ENCODE results near the gene OR51I1. TPM values are rescaled to one million over a fixed set of nuclear protein-coding genes. Genes with fewer than 3 reads are reported as not detected.

Gene OR51I1, protein sequence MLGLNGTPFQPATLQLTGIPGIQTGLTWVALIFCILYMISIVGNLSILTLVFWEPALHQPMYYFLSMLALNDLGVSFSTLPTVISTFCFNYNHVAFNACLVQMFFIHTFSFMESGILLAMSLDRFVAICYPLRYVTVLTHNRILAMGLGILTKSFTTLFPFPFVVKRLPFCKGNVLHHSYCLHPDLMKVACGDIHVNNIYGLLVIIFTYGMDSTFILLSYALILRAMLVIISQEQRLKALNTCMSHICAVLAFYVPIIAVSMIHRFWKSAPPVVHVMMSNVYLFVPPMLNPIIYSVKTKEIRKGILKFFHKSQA
- not detected in 5 replicates for total RNA-seq (2022; extraction: Qiagen RNA extraction; ENCODE audit: low read depth)

DNA sequence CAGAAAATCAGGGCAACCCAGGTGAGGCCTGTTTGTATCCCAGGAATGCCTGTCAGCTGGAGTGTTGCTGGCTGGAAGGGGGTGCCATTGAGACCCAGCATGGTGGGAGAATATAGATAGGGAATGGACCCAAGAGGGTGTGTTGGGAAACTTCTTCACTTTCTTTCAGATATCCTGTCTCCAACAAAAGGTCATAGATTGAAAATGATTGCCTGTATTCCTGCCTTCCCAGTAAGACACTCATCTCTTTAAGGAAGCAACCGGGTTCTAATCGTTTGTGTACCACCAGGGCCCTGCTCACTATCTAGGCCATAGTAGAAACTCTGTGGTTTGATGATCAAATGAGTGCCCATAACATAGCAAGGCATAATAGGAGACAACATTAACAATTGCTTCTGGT, at the start of gene OR51I1:
Gene OR51I1 (minus strand): TSS at position 101 of the 400 bp plus-strand sequence. CDS start 0 bp downstream, at position 101.

DNA sequence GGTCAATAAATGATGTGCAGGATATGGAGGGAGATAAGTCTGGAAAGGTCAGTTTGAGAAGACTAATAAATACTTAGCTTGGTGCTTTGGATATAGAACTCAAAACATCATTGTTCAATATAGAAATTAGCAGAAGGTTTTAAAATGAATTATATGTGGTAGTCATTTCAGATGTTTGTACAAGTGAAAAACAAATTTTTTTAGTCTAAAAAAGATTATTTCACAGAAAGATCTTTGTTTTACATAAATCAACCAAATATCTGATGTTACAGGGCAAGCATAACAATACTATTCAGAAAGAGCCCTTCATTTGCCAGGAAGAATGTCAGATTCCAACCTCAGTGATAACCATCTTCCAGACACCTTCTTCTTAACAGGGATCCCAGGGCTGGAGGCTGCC, 47.1 kb upstream of the OR51I1 start, which contains the start of gene OR52D1:
Gene OR52D1 (plus strand): TSS at position 301 of the 400 bp plus-strand sequence. CDS start 22 bp downstream, at position 323.

DNA sequence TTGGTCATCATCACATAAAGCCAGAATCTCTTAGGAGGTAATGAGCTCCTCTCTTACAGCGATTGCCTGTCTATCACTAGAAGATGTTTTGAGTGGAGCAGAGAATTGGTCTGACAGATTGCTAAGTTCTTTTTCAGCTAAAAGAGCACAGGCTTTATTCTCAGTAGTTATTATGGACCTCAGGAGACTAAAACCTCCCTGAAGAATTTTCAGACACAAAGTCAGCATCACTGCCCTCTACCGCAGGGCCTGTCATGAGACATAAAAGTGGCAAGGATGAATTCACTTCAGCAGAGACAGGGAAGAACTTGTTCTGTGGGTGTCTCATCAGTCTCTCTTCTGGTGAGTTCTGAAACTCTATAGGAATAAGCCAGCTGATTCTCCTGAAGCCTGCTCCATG, 7.7 kb upstream of the OR51I1 start, which contains the start of gene OR51I2:
Gene OR51I2 (plus strand): TSS at position 301 of the 400 bp plus-strand sequence. CDS start 4,166 bp downstream, outside the sequence.

DNA sequence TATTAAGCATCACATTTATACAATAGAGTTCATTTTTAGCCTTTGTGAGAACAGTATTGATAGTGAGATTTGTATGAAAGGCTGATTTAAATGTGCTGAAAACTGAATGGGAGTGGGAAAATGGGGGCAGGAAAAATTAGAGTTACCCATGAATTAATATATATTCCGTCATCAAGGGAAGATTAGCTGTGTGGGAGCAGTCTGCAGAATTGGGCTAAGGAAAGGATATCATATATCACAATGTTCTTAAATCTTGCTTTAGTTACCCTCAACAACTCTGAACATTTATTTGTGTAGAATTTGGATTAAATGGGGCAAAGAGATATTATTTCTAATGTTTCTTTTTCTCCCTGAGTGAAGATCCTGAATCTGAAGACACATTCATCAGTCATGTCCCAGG, 19.5 kb downstream of the OR51I1 start, which contains the start of gene OR51Q1:
Gene OR51Q1 (plus strand): TSS at position 301 of the 400 bp plus-strand sequence. CDS start 90 bp downstream, at position 391.

Other genes starting within 250 kb of the OR51I1 start
- gene OR51V1, start 240.8 kb downstream of the OR51I1 start, total RNA-seq (2022; extraction: Qiagen RNA extraction; ENCODE audit: low read depth) = not detected in 5 replicates
- gene HBB, start 214.4 kb downstream of the OR51I1 start, total RNA-seq (2022; extraction: Qiagen RNA extraction; ENCODE audit: low read depth) = not detected in 5 replicates
- not detected in 5 replicates for gene HBD, start 207.0 kb downstream of the OR51I1 start, total RNA-seq (2022; extraction: Qiagen RNA extraction; ENCODE audit: low read depth)
- gene HBG1, start 191.7 kb downstream of the OR51I1 start, total RNA-seq (2022; extraction: Qiagen RNA extraction; ENCODE audit: low read depth) = not detected in 5 replicates
- not detected in 5 replicates for gene HBG2, start 186.7 kb downstream of the OR51I1 start, total RNA-seq (2022; extraction: Qiagen RNA extraction; ENCODE audit: low read depth)
- gene HBE1, start 171.6 kb downstream of the OR51I1 start, total RNA-seq (2022; extraction: Qiagen RNA extraction; ENCODE audit: low read depth) = 0.53 TPM in 1 of 5 replicates, not detected in the others
- not detected in 5 replicates for gene OR51B4, start 139.6 kb downstream of the OR51I1 start, total RNA-seq (2022; extraction: Qiagen RNA extraction; ENCODE audit: low read depth)
- not detected in 5 replicates for gene OR51B2, start 117.2 kb downstream of the OR51I1 start, total RNA-seq (2022; extraction: Qiagen RNA extraction; ENCODE audit: low read depth)
- 0.47 TPM in 1 of 5 replicates, not detected in the others for gene OR51B5, start 98.0 kb downstream of the OR51I1 start, total RNA-seq (2022; extraction: Qiagen RNA extraction; ENCODE audit: low read depth)
- not detected in 5 replicates for gene OR51B6, start 90.0 kb downstream of the OR51I1 start, total RNA-seq (2022; extraction: Qiagen RNA extraction; ENCODE audit: low read depth)
- gene OR51M1, start 57.7 kb downstream of the OR51I1 start, total RNA-seq (2022; extraction: Qiagen RNA extraction; ENCODE audit: low read depth) = not detected in 5 replicates
- not detected in 5 replicates for gene OR51Q1, start 19.4 kb downstream of the OR51I1 start, total RNA-seq (2022; extraction: Qiagen RNA extraction; ENCODE audit: low read depth)
- gene OR51I2, start 7.8 kb upstream of the OR51I1 start, total RNA-seq (2022; extraction: Qiagen RNA extraction; ENCODE audit: low read depth) = not detected in 5 replicates
- gene OR52D1, start 47.2 kb upstream of the OR51I1 start, total RNA-seq (2022; extraction: Qiagen RNA extraction; ENCODE audit: low read depth) = not detected in 5 replicates
- gene UBQLN3, start 68.4 kb upstream of the OR51I1 start, total RNA-seq (2022; extraction: Qiagen RNA extraction; ENCODE audit: low read depth) = not detected in 5 replicates
- 0.09 TPM in 1 of 5 replicates, not detected in the others for gene UBQLNL, start 75.2 kb upstream of the OR51I1 start, total RNA-seq (2022; extraction: Qiagen RNA extraction; ENCODE audit: low read depth)
- gene OR52H1, start 107.0 kb upstream of the OR51I1 start, total RNA-seq (2022; extraction: Qiagen RNA extraction; ENCODE audit: low read depth) = not detected in 5 replicates
- gene OR52B6, start 139.4 kb upstream of the OR51I1 start, total RNA-seq (2022; extraction: Qiagen RNA extraction; ENCODE audit: low read depth) = not detected in 5 replicates
- gene TRIM6, start 155.1 kb upstream of the OR51I1 start, total RNA-seq (2022; extraction: Qiagen RNA extraction; ENCODE audit: low read depth) = 9.6 to 15.3 TPM (median 10.6 TPM) in 5 replicates
- gene TRIM34, start 183.5 kb upstream of the OR51I1 start, total RNA-seq (2022; extraction: Qiagen RNA extraction; ENCODE audit: low read depth) = 2.6 to 4.3 TPM (median 3.5 TPM) in 5 replicates
- gene TRIM5, start 243.6 kb upstream of the OR51I1 start, total RNA-seq (2022; extraction: Qiagen RNA extraction; ENCODE audit: low read depth) = 9.9 to 13.5 TPM (median 10.7 TPM) in 5 replicates
- gene TRIM22, start 248.3 kb upstream of the OR51I1 start, total RNA-seq (2022; extraction: Qiagen RNA extraction; ENCODE audit: low read depth) = 0.57 to 1.0 TPM (median 0.81 TPM) in 5 replicates